A549 (cell line): Measurements from ENCODE around the gene RRAGB.
"Not testable (repeated sequence)": the region's sequence is repeated elsewhere in the genome, so short reads cannot be mapped to it uniquely, and the experiment has no call there.

Source experiments
- CEBPB ChIP-seq, 2 experiments: fragments of >200 bp in 1 of 2; sonication (Bioruptor Twin) in 1 of 2; formaldehyde crosslinking in 1 of 2; IDR thresholded peaks; 2 replicates each; pipeline ENCODE4 v1.6.1; 2012 to 2016
- CTCF ChIP-seq: fragments of >200 bp; sonication (Bioruptor Twin); formaldehyde crosslinking; IDR thresholded peaks from 3 replicates; pipeline ENCODE4 v1.5.1; 2016
- FOSB ChIP-seq: fragments of 250-450 bp; sonication (Bioruptor Pico); IDR thresholded peaks from 2 replicates; pipeline ENCODE4 v1.5.0; 2020; ENCODE audit warnings: mild to moderate bottlenecking, moderate library complexity
- KDM5A ChIP-seq: fragments of 200-600 bp; sonication (generic); IDR thresholded peaks from 2 replicates; pipeline ENCODE4 v1.6.1; 2016; ENCODE audit warnings: antibody characterized with exemption, mild to moderate bottlenecking
- MAX ChIP-seq: IDR thresholded peaks from 2 replicates; pipeline ENCODE4 v1.6.1; 2012
- MYC ChIP-seq: IDR thresholded peaks from 2 replicates; pipeline ENCODE4 v1.6.1; 2012; ENCODE audit warnings: mild to moderate bottlenecking, inconsistent platforms, low read length, improper control_type of control experiment, borderline replicate concordance
- NFE2L2 ChIP-seq: fragments of 150-350 bp; conservative IDR thresholded peaks from 2 replicates; pipeline ENCODE4 v1.6.1; 2014; ENCODE audit warnings: low read length
- POLR2A ChIP-seq: IDR thresholded peaks from 2 replicates; pipeline ENCODE4 v1.6.1; 2012; ENCODE audit warnings: mild to moderate bottlenecking, low read length
- RCOR1 ChIP-seq: fragments of 150-350 bp; IDR thresholded peaks from 2 replicates; pipeline ENCODE4 v1.6.1; 2014; ENCODE audit warnings: antibody characterized with exemption, low read length, low read depth
- ZNF302 ChIP-seq: fragments of 250-450 bp; sonication (Bioruptor Pico); IDR thresholded peaks from 2 replicates; pipeline ENCODE4 v1.9.0; 2021; ENCODE audit warnings: inconsistent platforms, mild to moderate bottlenecking, moderate library complexity

GRCh38 chrX:55748463-55748862, 30.9 kb downstream of the RRAGB start:
- not testable (repeated sequence) for TF ChIP-seq CTCF; ZNF302; MAX; CEBPB (IDR thresholded peaks at IDR 0.05); MYC; POLR2A; RCOR1; FOSB (CRISPR knock-in tag); NFE2L2; KDM5A
